ENCODE data around the gene FRMD4B. TPM values are rescaled to one million over a fixed set of nuclear protein-coding genes. Genes with fewer than 3 reads are reported as not detected.

FRMD4B gene
- 16.8 TPM for total RNA-seq
- long read RNA-seq, partial matches to known transcripts, result 1 of 16 reads
- long read RNA-seq, other reads (novel, unspliced or antisense), result 14 of 16 reads

DNA sequence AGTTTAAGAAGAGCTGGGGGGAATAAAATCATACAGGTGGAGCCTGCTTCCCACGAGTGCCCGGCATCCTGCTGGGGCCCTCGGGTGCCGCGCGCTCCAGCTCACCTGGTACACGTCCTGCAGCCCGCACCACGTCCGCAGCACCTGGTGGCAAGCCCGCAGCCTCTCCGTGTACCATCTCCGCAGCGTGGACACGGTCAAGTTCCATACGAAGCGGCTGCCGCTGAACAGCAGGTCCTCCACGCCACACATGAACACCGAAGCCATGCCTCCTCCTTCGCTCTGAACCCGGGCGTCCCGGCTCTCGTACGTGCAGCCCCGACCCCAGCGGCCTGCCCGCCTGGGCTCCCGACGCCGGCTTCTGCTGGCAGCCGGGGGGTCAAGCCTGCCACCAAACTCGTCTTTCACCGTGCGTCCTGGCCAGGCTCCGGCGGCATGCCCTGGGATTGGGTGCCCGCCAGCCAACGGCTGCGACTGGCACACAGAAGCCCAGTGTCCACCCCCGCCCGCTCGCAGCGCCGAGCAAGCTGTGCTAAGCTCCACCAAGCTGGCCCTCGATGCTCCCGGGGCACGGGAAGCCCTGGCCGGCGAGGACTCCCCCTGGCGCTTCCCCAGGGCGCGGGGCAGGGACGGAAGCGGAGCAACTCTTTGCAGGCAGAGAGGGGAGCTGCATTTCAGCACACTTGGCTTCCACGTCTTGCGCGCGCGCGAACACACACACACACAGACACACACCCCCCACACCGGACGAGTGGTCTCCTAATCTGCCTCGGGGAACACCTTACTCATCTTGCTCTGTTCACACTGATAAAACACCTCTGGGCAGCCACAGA, at the start of gene FRMD4B:
FRMD4B (minus strand) TSS at position 366 of the 833 bp plus-strand sequence; CDS start at position 267, 99 bp downstream.
- intact Hi-C loops (cut with DNase I), result no loop called here
- ATAC-seq (ENCODE audit: poor library complexity) (peak; percentile 92), DNase-seq (peak; percentile 91)

DNA sequence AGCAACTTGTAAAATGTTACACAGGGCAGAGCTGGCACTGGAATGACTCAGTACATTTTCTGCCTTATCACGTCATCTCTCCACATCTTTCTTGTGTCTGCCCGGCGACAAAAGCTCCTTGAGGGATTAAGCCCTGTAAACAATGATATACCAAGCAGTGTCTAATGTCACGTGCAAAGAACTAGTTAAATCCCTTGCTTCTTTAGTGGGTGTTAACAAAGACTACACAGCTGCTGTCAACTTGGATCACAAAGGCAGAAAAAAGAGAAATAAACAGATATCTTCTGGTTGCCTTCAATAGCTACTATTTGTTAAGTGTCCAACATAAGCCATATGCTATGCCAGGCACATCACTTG, 48.1 kb upstream of the FRMD4B start:
- no peak for ATAC-seq (ENCODE audit: poor library complexity)
- DNase-seq, result no peak
- intact Hi-C loops (cut with DNase I), result loop anchor here (10.0 kb wide), 1 partner anchor 241 kb away; no protein-coding TSS in a partner anchor

DNA sequence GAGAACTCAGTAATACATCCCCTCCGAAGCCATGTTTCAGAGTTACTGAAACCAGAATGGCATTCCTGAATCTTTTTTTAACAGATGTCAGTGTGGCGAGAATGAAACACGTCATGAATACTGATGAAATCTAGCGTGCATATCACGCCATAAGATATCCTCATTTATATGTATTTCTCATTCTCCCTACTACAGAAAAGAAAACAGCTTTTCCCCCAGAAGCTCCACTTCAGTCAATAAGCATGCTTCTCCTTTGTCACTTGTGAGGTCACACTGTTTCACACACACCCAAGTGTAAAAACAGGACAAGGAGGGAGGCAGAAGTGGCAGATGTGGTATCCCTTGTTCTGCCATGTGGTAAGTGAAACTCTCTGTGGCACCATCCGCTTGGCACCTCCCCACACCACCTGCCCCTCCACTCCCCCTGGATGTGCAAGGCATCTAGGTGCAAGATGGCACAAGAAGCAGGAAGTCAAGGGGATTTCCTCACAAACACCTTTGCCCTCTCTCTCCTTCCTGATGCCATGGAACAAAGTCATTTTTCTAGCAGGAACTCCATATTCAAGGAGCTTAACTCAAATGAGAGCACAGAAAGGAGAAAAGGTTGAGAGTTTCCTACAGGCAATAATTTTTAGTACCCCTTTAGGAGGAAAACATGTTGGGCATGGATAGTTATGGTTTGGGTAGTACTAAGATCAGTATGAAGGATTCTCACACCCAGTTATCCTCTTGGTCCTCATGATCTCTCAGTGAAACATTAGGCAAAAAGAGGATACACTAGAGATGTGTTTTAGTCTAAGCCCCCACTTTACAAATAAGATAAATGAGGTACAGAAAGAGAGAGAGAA, 47.5 kb upstream of the FRMD4B start:
- DNase-seq (no peak), ATAC-seq (ENCODE audit: poor library complexity) (no peak)
- intact Hi-C loops (cut with DNase I), result loop anchor here (10.0 kb wide), 1 partner anchor 241 kb away; no protein-coding TSS in a partner anchor

DNA sequence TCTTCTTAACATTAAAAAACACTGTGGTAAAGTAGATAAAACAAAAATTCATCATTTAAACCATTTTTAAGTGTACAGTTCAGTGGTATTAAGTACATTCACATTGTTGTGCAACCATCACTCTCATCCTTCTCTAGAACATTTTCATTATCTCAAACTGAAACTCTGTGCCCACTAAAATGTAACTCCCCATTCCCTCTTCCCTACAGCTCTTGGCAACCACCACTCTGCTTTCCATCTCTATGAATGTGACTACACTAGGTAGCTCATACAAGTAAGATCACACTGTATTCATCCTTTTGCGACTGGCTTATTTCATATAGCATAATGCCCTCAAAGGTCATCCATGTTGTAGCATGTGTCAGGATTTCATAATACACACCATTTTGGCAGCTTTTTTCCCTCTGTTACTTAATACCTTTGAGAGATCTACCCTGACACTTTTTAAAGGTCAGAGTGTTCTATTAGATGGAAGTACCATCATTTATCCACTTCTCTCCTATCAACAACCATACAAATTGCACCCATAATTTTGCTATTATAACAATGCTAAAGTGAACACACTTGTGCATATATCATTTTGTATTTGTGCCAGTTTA, 42.9 kb upstream of the FRMD4B start:
- intact Hi-C loops (cut with DNase I), result loop anchor here (5.0 kb wide), 1 partner anchor 266 kb away; no protein-coding TSS in a partner anchor
- ATAC-seq (ENCODE audit: poor library complexity), result peak; percentile 65

DNA sequence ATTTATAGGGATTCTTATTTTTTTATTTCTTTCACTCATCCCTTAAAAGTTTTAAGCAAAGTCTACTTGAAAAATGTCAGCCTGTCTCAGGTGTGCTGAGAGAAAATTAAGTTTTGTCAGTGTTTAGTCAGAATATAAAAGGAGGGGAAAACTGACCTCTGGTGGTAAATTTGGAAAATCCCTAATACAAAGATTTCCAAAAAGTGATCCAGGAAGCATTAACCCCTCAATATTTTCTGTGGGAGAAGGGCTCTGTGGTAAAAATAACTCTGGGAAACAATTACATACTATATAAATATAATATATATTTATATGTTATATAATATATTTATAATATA, 41.0 kb upstream of the FRMD4B start:
- intact Hi-C loops (cut with DNase I), result loop anchor here (5.0 kb wide), 1 partner anchor 265 kb away; no protein-coding TSS in a partner anchor
- DNase-seq (no peak), ATAC-seq (ENCODE audit: poor library complexity) (no peak)

More for the DNA sequence above, 42.9 kb upstream of the FRMD4B start:
- no peak for DNase-seq

GRCh38 chr3:69426291-69426966, 40.5 kb upstream of the FRMD4B start:
- DNase-seq, result no peak
- no peak for ATAC-seq (ENCODE audit: poor library complexity)
- intact Hi-C loops (cut with DNase I), result loop anchor here (5.0 kb wide), 1 partner anchor 264 kb away; no protein-coding TSS in a partner anchor

GRCh38 chr3:69425249-69425648, 39.4 kb upstream of the FRMD4B start:
- DNase-seq, result no peak
- ATAC-seq (ENCODE audit: poor library complexity), result no peak
- intact Hi-C loops (cut with DNase I), result loop anchor here (5.0 kb wide), 1 partner anchor 263 kb away; no protein-coding TSS in a partner anchor

DNA sequence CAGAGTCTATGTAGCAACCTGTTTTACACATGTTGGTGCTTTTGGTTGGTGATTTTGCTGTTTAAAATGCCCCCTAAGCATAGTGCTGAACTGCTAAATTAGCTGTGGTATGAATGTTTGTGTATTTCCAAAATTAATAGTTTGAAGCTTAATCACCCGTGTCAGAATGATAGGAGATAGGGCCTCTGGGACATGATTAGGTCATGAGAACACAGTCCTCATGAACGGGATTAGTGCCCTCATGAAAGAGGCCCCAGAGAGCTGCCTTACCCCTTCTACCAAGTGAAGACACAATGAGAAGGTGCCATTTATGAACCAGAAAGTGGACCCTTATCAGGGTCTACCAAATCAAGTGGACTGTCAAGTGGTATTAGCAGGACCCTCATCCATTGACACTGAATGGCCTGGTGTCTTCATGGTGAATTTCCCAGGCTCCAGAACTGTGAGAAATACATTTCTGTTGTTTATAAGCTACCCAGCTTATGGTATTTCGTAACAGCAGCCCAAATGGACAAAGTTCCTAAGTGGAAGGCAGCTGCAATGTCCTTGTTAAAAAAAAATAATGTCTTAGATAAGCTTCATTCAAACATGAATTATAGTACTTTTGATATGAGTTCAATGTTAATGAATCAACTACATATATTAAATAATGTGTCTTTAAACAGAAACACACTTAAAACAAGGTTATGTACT, 37.7 kb upstream of the FRMD4B start:
- ATAC-seq (ENCODE audit: poor library complexity) (no peak), DNase-seq (no peak)
- intact Hi-C loops (cut with DNase I), result no loop called here

- intact Hi-C loops (cut with DNase I), result no loop called here
- ATAC-seq (ENCODE audit: poor library complexity), result no peak
- no peak for DNase-seq
Observed at GRCh38 chr3:69422751-69423150, 36.9 kb upstream of the FRMD4B start.

GRCh38 chr3:69420781-69421520, 35.1 kb upstream of the FRMD4B start:
- ATAC-seq (ENCODE audit: poor library complexity) (peak; percentile 73), DNase-seq (peak; percentile 46)
- intact Hi-C loops (cut with DNase I), result no loop called here

DNA sequence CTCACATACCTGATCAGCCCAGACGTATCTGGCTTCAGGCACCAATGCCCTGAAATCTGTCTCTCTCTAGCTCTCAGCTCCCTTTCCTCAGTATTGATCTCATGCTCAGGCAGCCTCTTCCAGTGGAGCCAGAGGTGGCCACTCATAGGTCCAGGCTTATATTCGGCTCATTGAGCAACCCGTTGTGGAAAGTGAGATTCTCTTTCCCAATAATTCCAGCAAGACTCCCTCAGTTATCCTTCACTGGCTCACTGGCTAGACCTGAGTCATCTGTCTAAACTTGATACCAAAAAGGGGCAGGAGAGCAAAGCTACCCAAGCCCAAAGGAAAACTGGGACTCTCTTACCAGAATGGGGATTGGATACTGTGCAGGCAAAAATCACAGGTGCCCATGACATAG, 33.4 kb upstream of the FRMD4B start:
- intact Hi-C loops (cut with DNase I), result no loop called here
- DNase-seq (no peak), ATAC-seq (ENCODE audit: poor library complexity) (no peak)

DNA sequence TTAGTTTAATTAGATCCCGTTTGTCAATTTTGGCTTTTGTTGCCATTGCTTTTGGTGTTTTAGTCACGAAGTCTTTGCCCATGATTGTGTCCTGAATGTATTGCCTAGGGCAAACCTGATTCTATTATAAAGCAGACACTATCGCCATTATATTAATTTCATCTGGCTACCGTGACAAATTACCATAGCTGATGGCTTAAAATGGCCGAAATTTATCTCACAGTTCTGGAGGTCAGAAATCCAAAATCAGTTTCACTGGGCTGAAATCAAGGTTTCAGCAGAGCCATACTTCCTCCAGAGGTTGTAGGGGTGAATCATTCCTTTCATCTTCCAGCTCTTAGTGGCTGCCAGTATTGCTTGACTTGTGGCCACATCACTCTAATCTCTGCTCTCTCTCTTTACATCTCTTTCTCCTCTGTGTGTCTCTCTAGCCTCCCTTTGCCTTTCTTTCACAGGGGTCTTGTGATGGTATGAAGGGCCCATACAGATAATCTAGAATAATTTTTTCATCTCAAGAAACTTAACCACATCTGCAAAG, 31.7 kb upstream of the FRMD4B start:
- intact Hi-C loops (cut with DNase I), result no loop called here
- DNase-seq (no peak), ATAC-seq (ENCODE audit: poor library complexity) (no peak)

GRCh38 chr3:69413551-69414207, 27.8 kb upstream of the FRMD4B start:
- no peak for ATAC-seq (ENCODE audit: poor library complexity)
- DNase-seq, result no peak
- intact Hi-C loops (cut with DNase I), result no loop called here

- intact Hi-C loops (cut with DNase I), result no loop called here
- ATAC-seq (ENCODE audit: poor library complexity), result no peak
- no peak for DNase-seq
Observed at GRCh38 chr3:69411346-69411745, 25.5 kb upstream of the FRMD4B start.

- intact Hi-C loops (cut with DNase I), result no loop called here
Observed at GRCh38 chr3:69410301-69410700, 24.4 kb upstream of the FRMD4B start.

GRCh38 chr3:69409831-69410230, 23.9 kb upstream of the FRMD4B start:
- ATAC-seq (ENCODE audit: poor library complexity) (peak; percentile 32), DNase-seq (no peak)
- intact Hi-C loops (cut with DNase I), result loop anchor here (5.0 kb wide), 1 partner anchor 88 kb away; no protein-coding TSS in a partner anchor

More at GRCh38 chr3:69410301-69410700, 24.4 kb upstream of the FRMD4B start:
- ATAC-seq (ENCODE audit: poor library complexity), result peak; percentile 89
- peak; percentile 63 for DNase-seq
